K562 (cell line): ENCODE data around the gene DAPK3. TPM values are rescaled to one million over a fixed set of nuclear protein-coding genes. Genes with fewer than 3 reads are reported as not detected.
A peak's percentile ranks its signal among the peaks of the same experiment; 100 is the strongest.

Experiments
- CCNT2 ChIP-seq: IDR thresholded peaks from 2 replicates; pipeline ENCODE4 v1.6.1; 2011; ENCODE audit warnings: borderline replicate concordance, low read depth, mild to moderate bottlenecking, moderate library complexity, mixed read lengths, low read length; ENCODE audit not compliant: insufficient read length; ENCODE audit errors: extremely low read depth
- EWSR1 ChIP-seq: fragments of 450-650 bp; IDR thresholded peaks from 2 replicates; pipeline ENCODE4 v1.6.1; 2018; ENCODE audit warnings: borderline replicate concordance, mild to moderate bottlenecking, low read depth, moderate library complexity; ENCODE audit not compliant: partially characterized antibody
- KDM1A ChIP-seq, 2 experiments: fragments of 450-650 bp; IDR thresholded peaks; 2 replicates each; pipeline ENCODE4 v1.6.1; 2016; ENCODE audit warnings: mild to moderate bottlenecking in 2 of 2
- THRAP3 ChIP-seq: fragments of 450-650 bp; IDR thresholded peaks from 2 replicates; pipeline ENCODE4 v1.6.1; 2016; ENCODE audit warnings: mild to moderate bottlenecking, inconsistent platforms, borderline replicate concordance
- XRCC4 ChIP-seq: IDR thresholded peaks from one replicate; pipeline ENCODE4 v1.6.1; 2011; ENCODE audit not compliant: insufficient read depth, insufficient read length; ENCODE audit errors: extremely low read depth
- ZBTB40 ChIP-seq, 2 experiments: fragments of 450-650 bp in 1 of 2; sonication (generic) in 1 of 2; formaldehyde crosslinking in 1 of 2; IDR thresholded peaks; 2 replicates each; pipeline versions ENCODE4 v1.7.1 to v1.9.0; 2016 to 2022; ENCODE audit warnings: inconsistent platforms in 1 of 2, mild to moderate bottlenecking in 1 of 2, missing genetic modification reagents in 1 of 2
- ZFP36 ChIP-seq: fragments of 150-350 bp; IDR thresholded peaks from 2 replicates; pipeline ENCODE4 v1.6.1; 2018; ENCODE audit warnings: low read length, low read depth; ENCODE audit not compliant: partially characterized antibody
- ZFX ChIP-seq: sonication (generic); formaldehyde crosslinking; IDR thresholded peaks from 2 replicates; pipeline ENCODE4 v1.8.0; 2022; ENCODE audit warnings: mild to moderate bottlenecking, missing genetic modification reagents, moderate library complexity
- ZNF639 ChIP-seq, 2 experiments: fragments of 200-800 bp in 1 of 2; sonication (Bioruptor generic) in 1 of 2; sonication (generic) in 1 of 2; formaldehyde crosslinking in 1 of 2; IDR thresholded peaks in 1 of 2; conservative IDR thresholded peaks in 1 of 2; 2 replicates each; pipeline versions ENCODE4 v1.5.0 to v1.6.1; 2016 to 2020; ENCODE audit warnings: missing compliant biosample characterization in 1 of 2, missing genetic modification characterization in 1 of 2, missing genetic modification reagents in 1 of 2
- polyA plus RNA-seq, 8 experiments: library from polyadenylated mRNA; depleted of rRNA in 4 of 8; stranded (reverse) in 5 of 8; unstranded in 3 of 8; fragments of >200 nt; fragmentation: Nextera tagmentation in 2 of 8; fragmentation: Illumina TruSeq in 1 of 8; extraction: Ambion mirVana in 2 of 8; extraction: Trizol in 1 of 8; gene quantifications; 2 replicates each; pipeline versions ENCODE4 v1.2.1 to v1.2.3, GENCODE V29; 2011 to 2014; ENCODE audit warnings: inconsistent platforms in 1 of 8, missing spikeins in 1 of 8
- total RNA-seq, 7 experiments: library from RNA; depleted of rRNA in 6 of 7; stranded (reverse); fragments of >200 nt in 6 of 7; fragmentation: Illumina TruSeq in 2 of 7; extraction: Trizol in 2 of 7; gene quantifications; 2 replicates each; pipeline versions ENCODE4 v1.2.1 to v1.2.3, GENCODE V29; 2011 to 2021; ENCODE audit warnings: low replicate concordance in 1 of 7
- TF ChIP-seq, protein P1 (sequence below), 2 experiments: IDR thresholded peaks; 2 replicates each; pipeline ENCODE4 v1.6.1; 2012; ENCODE audit warnings: improper control_type of control experiment in 2 of 2, low read depth in 2 of 2, low read length in 2 of 2, borderline replicate concordance in 1 of 2
- TF ChIP-seq, protein P2 (sequence below): fragments of 250-450 bp; sonication (Bioruptor Pico); IDR thresholded peaks from 2 replicates; pipeline ENCODE4 v1.4.0; 2020

The DAPK3 gene
- total and polyA plus RNA-seq, 9 of the 15 experiments (the other 6 are each of a cell fraction or from before 2014, with no cell fraction given): 0.14 to 63.4 (median 25.0) TPM

DNA sequence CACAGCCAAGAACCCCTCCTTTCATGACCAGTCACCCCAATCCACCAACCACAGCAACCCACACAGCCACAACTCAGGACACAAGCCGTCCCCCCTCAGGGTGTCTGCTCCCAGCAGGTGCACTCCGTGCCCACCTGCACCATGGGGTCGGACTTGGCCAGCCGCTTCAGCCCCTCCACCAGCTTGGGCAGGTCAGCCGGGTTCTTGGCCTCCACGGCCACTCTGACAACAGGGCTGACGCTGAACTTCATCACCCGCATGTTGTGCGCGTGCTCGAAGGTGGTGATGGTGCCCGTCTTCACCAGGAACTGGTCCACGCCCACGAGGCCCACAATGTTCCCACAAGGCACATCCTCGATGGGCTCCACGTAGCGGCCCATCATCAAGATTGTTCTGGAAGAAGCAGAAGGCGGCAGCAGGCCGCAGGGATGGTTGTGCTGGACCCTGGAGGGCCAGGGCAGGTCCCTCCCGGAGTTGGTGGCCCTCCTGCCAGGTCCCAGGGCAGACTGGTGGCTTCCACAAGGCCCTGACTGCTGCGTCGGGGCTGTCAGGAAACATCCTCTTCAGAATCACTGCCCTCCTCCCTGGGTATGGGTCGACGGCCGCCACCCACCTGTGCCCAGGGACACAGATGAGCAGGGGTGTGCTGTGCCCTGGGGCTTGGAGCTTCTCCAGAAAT lies 8.9 kb upstream of the DAPK3 start (continued):
- TF ChIP-seq ZBTB40 (IDR thresholded peaks at IDR 0.05) (no peak), ZBTB40 (CRISPR knock-in tag; IDR thresholded peaks at IDR 0.05) (no peak), ZFP36 (no peak), KDM1A (IDR thresholded peaks at IDR 0.05) (no peak), ZNF639 (CRISPR knock-in tag; conservative IDR thresholded peaks at IDR 0.05 in 1 of 2, IDR thresholded peaks at IDR 0.05 in 1 of 2) (no peak), ZFX (CRISPR knock-in tag) (no peak; the same call in 1 of the 2 replicates), EWSR1 (no peak), XRCC4 (no peak), CCNT2 (peak; percentile 26), THRAP3 (peak; percentile 85; the same call in 1 of the 2 replicates)
- TF ChIP-seq, protein P1, sequence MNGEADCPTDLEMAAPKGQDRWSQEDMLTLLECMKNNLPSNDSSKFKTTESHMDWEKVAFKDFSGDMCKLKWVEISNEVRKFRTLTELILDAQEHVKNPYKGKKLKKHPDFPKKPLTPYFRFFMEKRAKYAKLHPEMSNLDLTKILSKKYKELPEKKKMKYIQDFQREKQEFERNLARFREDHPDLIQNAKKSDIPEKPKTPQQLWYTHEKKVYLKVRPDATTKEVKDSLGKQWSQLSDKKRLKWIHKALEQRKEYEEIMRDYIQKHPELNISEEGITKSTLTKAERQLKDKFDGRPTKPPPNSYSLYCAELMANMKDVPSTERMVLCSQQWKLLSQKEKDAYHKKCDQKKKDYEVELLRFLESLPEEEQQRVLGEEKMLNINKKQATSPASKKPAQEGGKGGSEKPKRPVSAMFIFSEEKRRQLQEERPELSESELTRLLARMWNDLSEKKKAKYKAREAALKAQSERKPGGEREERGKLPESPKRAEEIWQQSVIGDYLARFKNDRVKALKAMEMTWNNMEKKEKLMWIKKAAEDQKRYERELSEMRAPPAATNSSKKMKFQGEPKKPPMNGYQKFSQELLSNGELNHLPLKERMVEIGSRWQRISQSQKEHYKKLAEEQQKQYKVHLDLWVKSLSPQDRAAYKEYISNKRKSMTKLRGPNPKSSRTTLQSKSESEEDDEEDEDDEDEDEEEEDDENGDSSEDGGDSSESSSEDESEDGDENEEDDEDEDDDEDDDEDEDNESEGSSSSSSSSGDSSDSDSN (IDR thresholded peaks at IDR 0.05; ENCODE audit: borderline replicate concordance in 1 of 2, low read depth in 2 of 2, low read length in 2 of 2): no peak
- TF ChIP-seq, protein P2, sequence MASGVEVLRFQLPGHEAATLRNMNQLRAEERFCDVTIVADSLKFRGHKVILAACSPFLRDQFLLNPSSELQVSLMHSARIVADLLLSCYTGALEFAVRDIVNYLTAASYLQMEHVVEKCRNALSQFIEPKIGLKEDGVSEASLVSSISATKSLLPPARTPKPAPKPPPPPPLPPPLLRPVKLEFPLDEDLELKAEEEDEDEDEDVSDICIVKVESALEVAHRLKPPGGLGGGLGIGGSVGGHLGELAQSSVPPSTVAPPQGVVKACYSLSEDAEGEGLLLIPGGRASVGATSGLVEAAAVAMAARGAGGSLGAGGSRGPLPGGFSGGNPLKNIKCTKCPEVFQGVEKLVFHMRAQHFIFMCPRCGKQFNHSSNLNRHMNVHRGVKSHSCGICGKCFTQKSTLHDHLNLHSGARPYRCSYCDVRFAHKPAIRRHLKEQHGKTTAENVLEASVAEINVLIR (CRISPR knock-in tag): no peak
